A673 (cell line): ENCODE results near the gene NCCRP1. TPM values are rescaled to one million over a fixed set of nuclear protein-coding genes. Genes with fewer than 3 reads are reported as not detected.

Experiments
- BruUV-seq: library from RNA; stranded (reverse); fragments of 400-500 nt; replicated peaks from 2 replicates; lab custom pipeline; 2021; lab: Mats Ljungman, UMichigan
- CTCF ChIA-PET: fragments of 300-600 bp; sonication (Branson Sonifier 250); formaldehyde crosslinking; loops from one replicate; lab custom pipeline; 2022; ENCODE audit warnings: antibody characterized with exemption; lab: Charles Lee
- POLR2A ChIA-PET: fragments of 300-600 bp; sonication (Branson Sonifier 250); formaldehyde crosslinking; loops from one replicate; lab custom pipeline; 2022; ENCODE audit warnings: antibody characterized with exemption; ENCODE audit not compliant: low non-redundant PET; lab: Charles Lee
- DNase-seq: peaks from one replicate; pipeline ENCODE4 v3.0.0-alpha.2; 2015; ENCODE audit warnings: low spot score
- H3K27ac ChIP-seq: fragments of 200-600 bp; sonication (generic); 2 replicates; pipeline ENCODE4 v1.5.1; 2016; ENCODE audit warnings: mixed run types, low read depth, mild to moderate bottlenecking, mixed read lengths, antibody characterized with exemption, low read length; ENCODE audit not compliant: poor library complexity, severe bottlenecking
- H3K27me3 ChIP-seq: fragments of 200-600 bp; sonication (generic); replicated peaks from 2 replicates; pipeline ENCODE4 v1.6.1; 2017; ENCODE audit warnings: mixed run types, low read depth, mild to moderate bottlenecking, mixed read lengths, antibody characterized with exemption, low read length; ENCODE audit not compliant: insufficient read depth, poor library complexity
- H3K36me3 ChIP-seq: fragments of 200-600 bp; sonication (generic); 2 replicates; pipeline ENCODE4 v1.6.1; 2016; ENCODE audit warnings: mixed run types, mild to moderate bottlenecking, mixed read lengths, antibody characterized with exemption, low read length; ENCODE audit not compliant: insufficient read depth, poor library complexity, severe bottlenecking
- H3K4me1 ChIP-seq: fragments of 200-600 bp; sonication (generic); 2 replicates; pipeline ENCODE4 v1.6.1; 2017; ENCODE audit warnings: mixed run types, mild to moderate bottlenecking, mixed read lengths, antibody characterized with exemption, low read length; ENCODE audit not compliant: insufficient read depth, poor library complexity, severe bottlenecking
- H3K4me3 ChIP-seq: fragments of 200-600 bp; sonication (generic); 2 replicates; pipeline ENCODE4 v1.5.1; 2016; ENCODE audit warnings: low read depth, mixed run types, mild to moderate bottlenecking, mixed read lengths, low read length; ENCODE audit not compliant: poor library complexity, severe bottlenecking
- H3K9me3 ChIP-seq: fragments of 200-600 bp; sonication (generic); 2 replicates; pipeline ENCODE4 v1.6.1; 2016; ENCODE audit warnings: mixed run types, low read depth, mild to moderate bottlenecking, mixed read lengths, antibody characterized with exemption, low read length; ENCODE audit not compliant: poor library complexity, severe bottlenecking
- EZH2 ChIP-seq: fragments of 200-600 bp; sonication (generic); IDR thresholded peaks from 2 replicates; pipeline ENCODE4 v1.6.1; 2017; ENCODE audit warnings: borderline replicate concordance, low read depth, mild to moderate bottlenecking, mixed read lengths, antibody characterized with exemption, low read length; ENCODE audit not compliant: poor library complexity, severe bottlenecking
- intact Hi-C: fragments of 100-400 bp; cut with micrococcal nuclease; formaldehyde crosslinking; loops from one replicate; pipeline ENCODE4 v1.10.0; 2022; ENCODE audit not compliant: unreplicated experiment
- total RNA-seq: library from RNA; stranded (reverse); gene quantifications from 2 replicates; pipeline ENCODE4 v1.2.3, GENCODE V29; 2021
- TF ChIP-seq, protein P1 (sequence below): fragments of 300-800, 200-600 bp; sonication (generic); conservative IDR thresholded peaks from 2 replicates; pipeline ENCODE4 v1.5.1; 2017; ENCODE audit warnings: low read depth, mild to moderate bottlenecking, antibody characterized with exemption, low read length, moderate library complexity, mixed read lengths

The NCCRP1 gene
- total RNA-seq, 1 experiment from 2014 or later: not detected

DNA sequence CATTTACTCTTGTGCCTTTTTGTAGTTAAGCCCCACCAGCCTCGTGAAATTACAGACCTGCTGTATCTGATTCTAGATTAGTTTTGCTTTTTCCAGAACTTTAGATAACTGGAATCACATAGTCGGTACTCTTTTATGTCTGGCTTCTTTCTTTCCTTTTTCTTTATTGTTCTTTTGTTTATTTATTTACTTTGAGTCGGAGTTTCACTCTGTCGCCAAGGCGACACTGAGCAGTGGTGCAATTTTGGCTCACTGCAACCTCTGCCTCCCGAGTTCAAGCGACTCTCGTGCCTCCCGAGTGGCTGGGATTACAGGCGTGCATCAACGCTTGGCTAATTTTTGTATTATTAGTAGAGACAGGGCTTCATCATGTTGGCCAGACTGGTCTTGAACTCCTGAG lies 6.0 kb upstream of the NCCRP1 start:
- intact Hi-C loops: no loop called here
- POLR2A ChIA-PET: no interaction called here
- DNase-seq: no peak
- no peak for TF ChIP-seq EZH2
- TF ChIP-seq, protein P1, sequence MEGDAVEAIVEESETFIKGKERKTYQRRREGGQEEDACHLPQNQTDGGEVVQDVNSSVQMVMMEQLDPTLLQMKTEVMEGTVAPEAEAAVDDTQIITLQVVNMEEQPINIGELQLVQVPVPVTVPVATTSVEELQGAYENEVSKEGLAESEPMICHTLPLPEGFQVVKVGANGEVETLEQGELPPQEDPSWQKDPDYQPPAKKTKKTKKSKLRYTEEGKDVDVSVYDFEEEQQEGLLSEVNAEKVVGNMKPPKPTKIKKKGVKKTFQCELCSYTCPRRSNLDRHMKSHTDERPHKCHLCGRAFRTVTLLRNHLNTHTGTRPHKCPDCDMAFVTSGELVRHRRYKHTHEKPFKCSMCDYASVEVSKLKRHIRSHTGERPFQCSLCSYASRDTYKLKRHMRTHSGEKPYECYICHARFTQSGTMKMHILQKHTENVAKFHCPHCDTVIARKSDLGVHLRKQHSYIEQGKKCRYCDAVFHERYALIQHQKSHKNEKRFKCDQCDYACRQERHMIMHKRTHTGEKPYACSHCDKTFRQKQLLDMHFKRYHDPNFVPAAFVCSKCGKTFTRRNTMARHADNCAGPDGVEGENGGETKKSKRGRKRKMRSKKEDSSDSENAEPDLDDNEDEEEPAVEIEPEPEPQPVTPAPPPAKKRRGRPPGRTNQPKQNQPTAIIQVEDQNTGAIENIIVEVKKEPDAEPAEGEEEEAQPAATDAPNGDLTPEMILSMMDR: no peak
- no peaks in the 10 kb centered on the region for H3K9me3 ChIP-seq
- H3K27me3 ChIP-seq: peaks cover 6% of the 10 kb centered on the region
- H3K4me3 ChIP-seq: no peak overlapping the region
- no peaks in the 10 kb centered on the region for H3K36me3 ChIP-seq
- H3K27ac ChIP-seq: no peak overlapping the region
- H3K4me1 ChIP-seq: no peaks in the 10 kb centered on the region
- CTCF ChIA-PET: no interaction called here
- no TSS peak for BruUV-seq

DNA sequence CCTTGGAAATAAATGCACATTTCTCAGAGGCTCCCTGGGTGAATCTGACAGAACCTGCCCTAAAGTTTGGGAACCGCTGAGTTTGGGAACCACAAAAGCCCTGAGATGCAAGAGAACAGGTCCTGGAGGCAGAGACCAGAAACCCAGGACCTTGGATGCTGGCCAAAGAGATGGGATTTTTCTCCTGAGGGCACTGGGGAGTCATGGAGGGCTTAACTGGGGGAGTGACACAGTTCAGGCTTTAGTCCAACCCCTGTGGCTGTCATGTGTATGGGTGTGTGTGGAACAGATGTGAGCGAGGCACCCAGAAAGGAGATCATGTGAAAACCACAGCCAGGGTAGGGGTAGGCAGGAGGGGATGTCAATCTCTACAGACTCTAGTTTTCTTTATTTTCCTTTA lies 3.9 kb upstream of the NCCRP1 start:
- Histone ChIP-seq H3K36me3 (no peaks in the 10 kb centered on the region), H3K4me1 (no peaks in the 10 kb centered on the region), H3K27me3 (peaks cover 27% of the 10 kb centered on the region), H3K9me3 (no peaks in the 10 kb centered on the region), H3K27ac (no peak overlapping the region), H3K4me3 (no peak overlapping the region)
- TF ChIP-seq, protein P1: no peak
- TF ChIP-seq EZH2: no peak
- ChIA-PET POLR2A (no interaction called here), CTCF (no interaction called here)
- BruUV-seq: no TSS peak
- no peak for DNase-seq
- intact Hi-C loops: no loop called here

DNA sequence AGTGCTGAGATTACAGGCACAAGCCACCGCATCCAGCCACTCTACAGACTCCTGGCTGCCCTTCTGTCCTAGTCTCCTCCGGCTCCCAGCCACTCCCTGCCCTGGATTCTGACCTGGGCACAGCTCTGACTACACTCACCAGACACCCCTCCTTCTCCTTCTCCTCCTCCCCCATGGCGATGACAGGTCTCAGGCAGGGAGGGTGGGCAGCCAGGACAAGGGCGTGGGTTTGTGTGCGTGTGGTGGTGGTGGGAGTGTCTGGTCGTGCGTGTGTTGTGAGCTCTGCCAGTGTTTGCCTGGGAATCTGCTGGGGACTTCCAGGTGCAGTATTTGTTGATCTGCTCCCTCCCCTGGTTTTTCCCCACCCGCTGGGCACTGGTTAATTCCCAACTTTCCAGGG lies 3.0 kb upstream of the NCCRP1 start:
- Histone ChIP-seq H3K4me3 (no peak overlapping the region), H3K27ac (no peak overlapping the region), H3K36me3 (no peaks in the 10 kb centered on the region), H3K9me3 (no peaks in the 10 kb centered on the region), H3K27me3 (peaks cover 36% of the 10 kb centered on the region), H3K4me1 (no peaks in the 10 kb centered on the region)
- ChIA-PET CTCF (no interaction called here), POLR2A (no interaction called here)
- no peak for TF ChIP-seq EZH2
- TF ChIP-seq, protein P1: no peak
- intact Hi-C loops: no loop called here
- no TSS peak for BruUV-seq
- DNase-seq: no peak
